Prostate gland (tissue), 2 donors: Measurements from ENCODE around the gene CDR2. TPM values are rescaled to one million over a fixed set of nuclear protein-coding genes. Genes with fewer than 3 reads are reported as not detected.
"Not testable (repeated sequence)": the region's sequence is repeated elsewhere in the genome, so short reads cannot be mapped to it uniquely, and the experiment has no call there.

Source experiments
- DNase-seq: peaks from one replicate; pipeline ENCODE4 v3.0.0-alpha.2; 2019; ENCODE audit warnings: low spot score
- H3K27ac ChIP-seq, 2 donors: fragments of 200-600 bp; sonication (generic); 2 replicates each; pipeline ENCODE4 v1.5.1; 2017 to 2019
- H3K27me3 ChIP-seq: fragments of 200-600 bp; sonication (generic); replicated peaks from 2 replicates; pipeline ENCODE4 v1.5.1; 2019; ENCODE audit not compliant: insufficient read depth
- H3K36me3 ChIP-seq, 2 donors: fragments of 200-600 bp; sonication (generic); 1 replicate in 1 of 2; 2 replicates in 1 of 2; pipeline versions ENCODE4 v1.5.1 to v1.8.1; 2017 to 2019
- H3K4me1 ChIP-seq: fragments of 200-600 bp; sonication (generic); replicated peaks from 2 replicates; pipeline ENCODE4 v1.5.1; 2019
- H3K4me3 ChIP-seq, 2 donors: fragments of 200-600 bp; sonication (generic); 2 replicates each; pipeline ENCODE4 v1.5.1; 2017 to 2019
- H3K9me3 ChIP-seq: fragments of 200-600 bp; sonication (generic); 2 replicates; pipeline ENCODE4 v1.5.1; 2017
- POLR2A ChIP-seq: fragments of 450-650 bp; IDR thresholded peaks from one replicate; pipeline ENCODE4 v1.6.1; 2016; ENCODE audit warnings: antibody characterized with exemption, mild to moderate bottlenecking
- POLR2AphosphoS5 ChIP-seq: sonication (generic); formaldehyde crosslinking; IDR thresholded peaks from one replicate; pipeline ENCODE4 v1.6.1; 2017; ENCODE audit warnings: antibody characterized with exemption
- WGBS: methylation state at CpG from one replicate; pipeline ENCODE4 v1.1.5; 2018; 5-methylcytosine and 5-hydroxymethylcytosine counted together
- intact Hi-C: fragments of 100-400 bp; cut with DNase I; formaldehyde crosslinking; loops from one replicate; pipeline ENCODE4 v1.14.2; 2022
- total RNA-seq, 2 donors: library from RNA; depleted of rRNA; stranded (reverse); fragments of >200 nt; gene quantifications; one replicate each; pipeline ENCODE4 v1.1.0, GENCODE V29; 2016
- TF ChIP-seq, protein P1 (sequence below), 4 experiments: fragments of 200-600 bp in 2 of 4; fragments of 450-650 bp in 2 of 4; sonication (generic) in 2 of 4; IDR thresholded peaks; 1 replicate in 3 of 4; 2 replicates in 1 of 4; pipeline ENCODE4 v1.5.1; 2016 to 2019; ENCODE audit warnings: antibody characterized with exemption in 4 of 4, mild to moderate bottlenecking in 2 of 4, moderate library complexity in 2 of 4

CDR2 gene
- total RNA-seq, 2 donors from 2014 or later = 24.5 to 31.9 TPM

GRCh38 chr16:22355487-22355908 is 18.9 kb downstream of the CDR2 start:
- H3K27ac ChIP-seq = no peak overlapping the region
- intact Hi-C loops = no loop called here
- no peaks in the 10 kb centered on the region for H3K4me1 ChIP-seq
- H3K36me3 ChIP-seq = no peaks in the 10 kb centered on the region
- no peaks in the 10 kb centered on the region for H3K27me3 ChIP-seq
- DNase-seq = no peak
- H3K9me3 ChIP-seq = no peaks in the 10 kb centered on the region
- no peak overlapping the region for H3K4me3 ChIP-seq
- no peak for TF ChIP-seq POLR2A
- TF ChIP-seq, protein P1, sequence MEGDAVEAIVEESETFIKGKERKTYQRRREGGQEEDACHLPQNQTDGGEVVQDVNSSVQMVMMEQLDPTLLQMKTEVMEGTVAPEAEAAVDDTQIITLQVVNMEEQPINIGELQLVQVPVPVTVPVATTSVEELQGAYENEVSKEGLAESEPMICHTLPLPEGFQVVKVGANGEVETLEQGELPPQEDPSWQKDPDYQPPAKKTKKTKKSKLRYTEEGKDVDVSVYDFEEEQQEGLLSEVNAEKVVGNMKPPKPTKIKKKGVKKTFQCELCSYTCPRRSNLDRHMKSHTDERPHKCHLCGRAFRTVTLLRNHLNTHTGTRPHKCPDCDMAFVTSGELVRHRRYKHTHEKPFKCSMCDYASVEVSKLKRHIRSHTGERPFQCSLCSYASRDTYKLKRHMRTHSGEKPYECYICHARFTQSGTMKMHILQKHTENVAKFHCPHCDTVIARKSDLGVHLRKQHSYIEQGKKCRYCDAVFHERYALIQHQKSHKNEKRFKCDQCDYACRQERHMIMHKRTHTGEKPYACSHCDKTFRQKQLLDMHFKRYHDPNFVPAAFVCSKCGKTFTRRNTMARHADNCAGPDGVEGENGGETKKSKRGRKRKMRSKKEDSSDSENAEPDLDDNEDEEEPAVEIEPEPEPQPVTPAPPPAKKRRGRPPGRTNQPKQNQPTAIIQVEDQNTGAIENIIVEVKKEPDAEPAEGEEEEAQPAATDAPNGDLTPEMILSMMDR (IDR thresholded peaks at IDR 0.05) = no peak
- TF ChIP-seq POLR2AphosphoS5 = no peak

GRCh38 chr16:22353933-22354541 is 20.4 kb downstream of the CDR2 start:
- no peaks in the 10 kb centered on the region for H3K4me1 ChIP-seq
- no peak for TF ChIP-seq POLR2A
- TF ChIP-seq, protein P1 (IDR thresholded peaks at IDR 0.05) = no peak
- no peak for TF ChIP-seq POLR2AphosphoS5
- no peaks in the 10 kb centered on the region for H3K9me3 ChIP-seq
- no peak for DNase-seq
- H3K4me3 ChIP-seq = no peak overlapping the region
- WGBS = 50% methylated on average over 5 of the region's 5 CpGs
- H3K27me3 ChIP-seq = no peaks in the 10 kb centered on the region
- no peaks in the 10 kb centered on the region for H3K36me3 ChIP-seq
- no peak overlapping the region for H3K27ac ChIP-seq
- intact Hi-C loops = no loop called here

GRCh38 chr16:22353191-22353919 is 21.1 kb downstream of the CDR2 start:
- no peaks in the 10 kb centered on the region for H3K9me3 ChIP-seq
- WGBS = 45% methylated on average over 3 of the region's 3 CpGs
- no peak overlapping the region for H3K27ac ChIP-seq
- no peaks in the 10 kb centered on the region for H3K4me1 ChIP-seq
- TF ChIP-seq, protein P1 (IDR thresholded peaks at IDR 0.05) = no peak
- no peak for TF ChIP-seq POLR2AphosphoS5
- no peak for TF ChIP-seq POLR2A
- DNase-seq = no peak
- intact Hi-C loops = no loop called here
- no peaks in the 10 kb centered on the region for H3K36me3 ChIP-seq
- H3K4me3 ChIP-seq = no peak overlapping the region
- H3K27me3 ChIP-seq = no peaks in the 10 kb centered on the region

GRCh38 chr16:22352723-22353122 is 21.7 kb downstream of the CDR2 start:
- Histone ChIP-seq H3K27ac (no peak overlapping the region), H3K36me3 (no peaks in the 10 kb centered on the region), H3K27me3 (no peaks in the 10 kb centered on the region), H3K4me3 (no peak overlapping the region), H3K9me3 (no peaks in the 10 kb centered on the region), H3K4me1 (no peaks in the 10 kb centered on the region)
- 97% methylated on average over 5 of the region's 5 CpGs for WGBS
- TF ChIP-seq POLR2AphosphoS5 (no peak), POLR2A (no peak)
- TF ChIP-seq, protein P1 (IDR thresholded peaks at IDR 0.05) = no peak
- intact Hi-C loops = no loop called here
- DNase-seq = no peak

- H3K36me3 ChIP-seq = no peaks in the 10 kb centered on the region
- WGBS = over 99% methylated on average over 6 of the region's 6 CpGs
- H3K9me3 ChIP-seq = no peaks in the 10 kb centered on the region
- no peak overlapping the region for H3K27ac ChIP-seq
- intact Hi-C loops = no loop called here
- H3K4me3 ChIP-seq = no peak overlapping the region
- no peak for TF ChIP-seq POLR2AphosphoS5
- TF ChIP-seq, protein P1 (IDR thresholded peaks at IDR 0.05) = no peak
- TF ChIP-seq POLR2A = no peak
- H3K27me3 ChIP-seq = no peaks in the 10 kb centered on the region
- no peak for DNase-seq
- H3K4me1 ChIP-seq = no peaks in the 10 kb centered on the region
Measured at GRCh38 chr16:22352140-22352539, 22.3 kb downstream of the CDR2 start.

DNA sequence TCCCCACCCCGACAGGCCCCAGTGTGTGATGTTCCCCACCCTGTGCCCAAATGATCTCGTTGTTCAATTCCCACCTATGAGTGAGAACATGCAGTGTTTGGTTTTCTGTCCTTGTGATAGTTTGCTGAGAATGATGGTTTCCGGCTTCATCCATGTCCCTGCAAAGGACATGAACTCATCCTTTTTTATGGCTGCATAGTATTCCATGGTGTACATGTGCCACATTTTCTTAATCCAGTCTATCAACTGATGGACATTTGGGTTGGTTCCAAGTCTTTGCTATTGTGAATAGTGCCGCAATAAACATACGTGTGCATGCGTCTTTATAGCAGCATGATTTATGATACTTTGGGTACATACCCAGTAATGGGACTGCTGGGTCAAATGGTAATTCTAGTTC is 23.4 kb downstream of the CDR2 start:
- intact Hi-C loops, H3K36me3 ChIP-seq, H3K4me3 ChIP-seq, H3K4me1 ChIP-seq, H3K9me3 ChIP-seq, H3K27ac ChIP-seq, H3K27me3 ChIP-seq, DNase-seq: not testable (repeated sequence)
- 94% methylated on average over 6 of the region's 6 CpGs for WGBS
